HEK293 (cell line): ENCODE measurements around the gene CPEB3.

Experiments
- CTCF ChIA-PET: fragments of 350-600 bp; formaldehyde crosslinking; extraction: SDS; loops from one replicate; lab custom pipeline; 2021; ENCODE audit warnings: antibody characterized with exemption; lab: Yijun Ruan, JAX
- POLR2A ChIA-PET: fragments of 300-600 bp; formaldehyde crosslinking; extraction: SDS; loops from one replicate; lab custom pipeline; 2020; ENCODE audit warnings: antibody characterized with exemption, inconsistent platforms; lab: Yijun Ruan, JAX
- H3K27ac ChIP-seq: fragments of 200-500 bp; sonication (Bioruptor generic); 2 replicates; pipeline ENCODE4 v1.5.1; 2014; ENCODE audit warnings: low read depth, low read length, control low read depth, inconsistent platforms; ENCODE audit errors: extremely low read depth
- H3K36me3 ChIP-seq, 2 experiments: fragments of 200-500 bp in 1 of 2; sonication (Bioruptor generic) in 1 of 2; 1 replicate in 1 of 2; 2 replicates in 1 of 2; pipeline ENCODE4 v1.5.1; 2014 to 2017; ENCODE audit warnings: inconsistent platforms in 2 of 2, low read length in 2 of 2; ENCODE audit not compliant: control insufficient read depth in 2 of 2, insufficient read depth in 1 of 2
- H3K4me1 ChIP-seq: fragments of 200-500 bp; sonication (Bioruptor generic); 2 replicates; pipeline ENCODE4 v1.5.1; 2014; ENCODE audit warnings: mild to moderate bottlenecking, low read length, inconsistent platforms; ENCODE audit not compliant: control insufficient read depth, insufficient read depth
- H3K4me3 ChIP-seq: 2 replicates; pipeline ENCODE4 v1.5.1; 2011; ENCODE audit warnings: low read depth, mild to moderate bottlenecking, control low read depth, low read length, moderate library complexity
- H3K9me3 ChIP-seq: fragments of 200-500 bp; sonication (Bioruptor generic); 2 replicates; pipeline ENCODE4 v1.5.1; 2014; ENCODE audit warnings: low read depth, low read length, inconsistent platforms; ENCODE audit not compliant: control insufficient read depth, insufficient read depth
- GLIS2 ChIP-seq: fragments of 450-650 bp; formaldehyde crosslinking; IDR thresholded peaks from 2 replicates; pipeline ENCODE4 v1.5.1; 2016; ENCODE audit warnings: missing biosample characterization, missing genetic modification characterization
- KLF16 ChIP-seq: fragments of 450-650 bp; formaldehyde crosslinking; IDR thresholded peaks from 2 replicates; pipeline ENCODE4 v1.5.1; 2017; ENCODE audit warnings: missing biosample characterization, missing genetic modification characterization
- KLF7 ChIP-seq: fragments of 450-650 bp; formaldehyde crosslinking; IDR thresholded peaks from 2 replicates; pipeline ENCODE4 v1.5.1; 2016; ENCODE audit warnings: missing biosample characterization, missing genetic modification characterization, borderline replicate concordance
- MEIS1 ChIP-seq: sonication (generic); formaldehyde crosslinking; IDR thresholded peaks from 2 replicates; pipeline ENCODE4 v1.8.1; 2022; ENCODE audit warnings: missing genetic modification reagents, mild to moderate bottlenecking, borderline replicate concordance
- PRDM1 ChIP-seq: fragments of 450-650 bp; formaldehyde crosslinking; IDR thresholded peaks from 2 replicates; pipeline ENCODE4; 2016; ENCODE audit warnings: missing biosample characterization, missing genetic modification characterization
- ZBTB1 ChIP-seq: fragments of 450-650 bp; formaldehyde crosslinking; IDR thresholded peaks from 2 replicates; pipeline ENCODE4 v1.5.1; 2016; ENCODE audit warnings: missing biosample characterization, missing genetic modification characterization
- ZBTB6 ChIP-seq: fragments of 450-650 bp; formaldehyde crosslinking; IDR thresholded peaks from 2 replicates; pipeline ENCODE4 v1.5.1; 2017; ENCODE audit warnings: missing biosample characterization, missing genetic modification characterization
- ZEB2 ChIP-seq: fragments of 450-650 bp; formaldehyde crosslinking; IDR thresholded peaks from 2 replicates; pipeline ENCODE4 v1.5.1; 2016; ENCODE audit warnings: missing biosample characterization, missing genetic modification characterization
- ZNF112 ChIP-seq: fragments of 450-650 bp; formaldehyde crosslinking; IDR thresholded peaks from 2 replicates; pipeline ENCODE4 v1.5.0; 2017; ENCODE audit warnings: missing biosample characterization, missing genetic modification characterization
- ZNF133 ChIP-seq: fragments of 450-650 bp; formaldehyde crosslinking; IDR thresholded peaks from 2 replicates; pipeline ENCODE4 v1.5.1; 2016; ENCODE audit warnings: missing biosample characterization, missing genetic modification characterization
- ZNF169 ChIP-seq: fragments of 450-650 bp; formaldehyde crosslinking; IDR thresholded peaks from 2 replicates; pipeline ENCODE4 v1.5.1; 2016; ENCODE audit warnings: missing biosample characterization, missing genetic modification characterization
- ZNF175 ChIP-seq: fragments of 450-650 bp; formaldehyde crosslinking; IDR thresholded peaks from 2 replicates; pipeline ENCODE4 v1.5.1; 2016; ENCODE audit warnings: missing biosample characterization, missing genetic modification characterization
- ZNF202 ChIP-seq: fragments of 450-650 bp; formaldehyde crosslinking; IDR thresholded peaks from 2 replicates; pipeline ENCODE4 v1.5.1; 2016; ENCODE audit warnings: missing biosample characterization, missing genetic modification characterization, borderline replicate concordance
- ZNF239 ChIP-seq: fragments of 450-650 bp; formaldehyde crosslinking; IDR thresholded peaks from 2 replicates; pipeline ENCODE4 v1.5.1; 2016; ENCODE audit warnings: missing biosample characterization, missing genetic modification characterization
- ZNF335 ChIP-seq: fragments of 450-650 bp; formaldehyde crosslinking; conservative IDR thresholded peaks from 2 replicates; pipeline ENCODE4 v1.5.1; 2016; ENCODE audit warnings: missing biosample characterization, missing genetic modification characterization
- ZNF391 ChIP-seq: fragments of 450-650 bp; formaldehyde crosslinking; IDR thresholded peaks from 2 replicates; pipeline ENCODE4 v1.5.1; 2016; ENCODE audit warnings: low read depth, missing biosample characterization, missing genetic modification characterization, borderline replicate concordance
- ZNF768 ChIP-seq: fragments of 450-650 bp; formaldehyde crosslinking; IDR thresholded peaks from 2 replicates; pipeline ENCODE4 v1.5.1; 2018; ENCODE audit warnings: missing biosample characterization, mild to moderate bottlenecking, missing genetic modification characterization
- ZNF837 ChIP-seq: fragments of 450-650 bp; formaldehyde crosslinking; IDR thresholded peaks from 2 replicates; pipeline ENCODE4 v1.5.1; 2016; ENCODE audit warnings: missing biosample characterization, missing genetic modification characterization
- ZNF843 ChIP-seq: fragments of 450-650 bp; formaldehyde crosslinking; IDR thresholded peaks from 2 replicates; pipeline ENCODE4 v1.5.1; 2016; ENCODE audit warnings: missing biosample characterization, missing genetic modification characterization
- TF ChIP-seq, protein P1 (sequence below): fragments of 450-650 bp; formaldehyde crosslinking; IDR thresholded peaks from 2 replicates; pipeline ENCODE4 v1.5.1; 2016; ENCODE audit warnings: missing biosample characterization, missing genetic modification characterization
- TF ChIP-seq, protein P2 (sequence below): fragments of 450-650 bp; formaldehyde crosslinking; IDR thresholded peaks from 2 replicates; pipeline ENCODE4 v1.5.1; 2016; ENCODE audit warnings: missing biosample characterization, missing genetic modification characterization
- TF ChIP-seq, protein P3 (sequence below): fragments of 450-650 bp; formaldehyde crosslinking; IDR thresholded peaks from 2 replicates; pipeline ENCODE4 v1.5.1; 2016; ENCODE audit warnings: missing biosample characterization, missing genetic modification characterization

Gene CPEB3

GRCh38 chr10:92009445-92009844 lies 281.4 kb downstream of the CPEB3 start:
- no peak for TF ChIP-seq ZNF202 (tag by site-specific recombination)
- TF ChIP-seq PRDM1 (tag by site-specific recombination) = no peak
- no peak for TF ChIP-seq GLIS2
- no peak for TF ChIP-seq ZNF133 (tag by site-specific recombination)
- no peak for TF ChIP-seq ZNF239 (tag by site-specific recombination)
- TF ChIP-seq ZNF112 (tag by site-specific recombination) = no peak
- no peak for TF ChIP-seq ZBTB1 (tag by site-specific recombination)
- TF ChIP-seq ZNF391 (tag by site-specific recombination) = no peak
- no peak for TF ChIP-seq ZEB2
- no peak for TF ChIP-seq ZNF175 (tag by site-specific recombination)
- no peak for TF ChIP-seq KLF7 (tag by site-specific recombination)
- no peak for TF ChIP-seq ZNF169 (tag by site-specific recombination)
- TF ChIP-seq, protein P1, sequence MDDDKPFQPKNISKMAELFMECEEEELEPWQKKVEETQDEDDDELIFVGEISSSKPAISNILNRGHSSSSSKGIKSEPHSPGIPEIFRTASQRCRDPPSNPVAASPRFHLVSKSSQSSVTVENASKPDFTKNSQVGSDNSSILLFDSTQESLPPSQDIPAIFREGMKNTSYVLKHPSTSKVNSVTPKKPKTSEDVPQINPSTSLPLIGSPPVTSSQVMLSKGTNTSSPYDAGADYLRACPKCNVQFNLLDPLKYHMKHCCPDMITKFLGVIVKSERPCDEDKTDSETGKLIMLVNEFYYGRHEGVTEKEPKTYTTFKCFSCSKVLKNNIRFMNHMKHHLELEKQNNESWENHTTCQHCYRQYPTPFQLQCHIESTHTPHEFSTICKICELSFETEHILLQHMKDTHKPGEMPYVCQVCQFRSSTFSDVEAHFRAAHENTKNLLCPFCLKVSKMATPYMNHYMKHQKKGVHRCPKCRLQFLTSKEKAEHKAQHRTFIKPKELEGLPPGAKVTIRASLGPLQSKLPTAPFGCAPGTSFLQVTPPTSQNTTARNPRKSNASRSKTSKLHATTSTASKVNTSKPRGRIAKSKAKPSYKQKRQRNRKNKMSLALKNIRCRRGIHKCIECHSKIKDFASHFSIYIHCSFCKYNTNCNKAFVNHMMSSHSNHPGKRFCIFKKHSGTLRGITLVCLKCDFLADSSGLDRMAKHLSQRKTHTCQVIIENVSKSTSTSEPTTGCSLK (tag by site-specific recombination) = no peak
- no peak for TF ChIP-seq ZNF768 (tag by site-specific recombination)
- no peak for TF ChIP-seq ZNF335
- TF ChIP-seq, protein P2, sequence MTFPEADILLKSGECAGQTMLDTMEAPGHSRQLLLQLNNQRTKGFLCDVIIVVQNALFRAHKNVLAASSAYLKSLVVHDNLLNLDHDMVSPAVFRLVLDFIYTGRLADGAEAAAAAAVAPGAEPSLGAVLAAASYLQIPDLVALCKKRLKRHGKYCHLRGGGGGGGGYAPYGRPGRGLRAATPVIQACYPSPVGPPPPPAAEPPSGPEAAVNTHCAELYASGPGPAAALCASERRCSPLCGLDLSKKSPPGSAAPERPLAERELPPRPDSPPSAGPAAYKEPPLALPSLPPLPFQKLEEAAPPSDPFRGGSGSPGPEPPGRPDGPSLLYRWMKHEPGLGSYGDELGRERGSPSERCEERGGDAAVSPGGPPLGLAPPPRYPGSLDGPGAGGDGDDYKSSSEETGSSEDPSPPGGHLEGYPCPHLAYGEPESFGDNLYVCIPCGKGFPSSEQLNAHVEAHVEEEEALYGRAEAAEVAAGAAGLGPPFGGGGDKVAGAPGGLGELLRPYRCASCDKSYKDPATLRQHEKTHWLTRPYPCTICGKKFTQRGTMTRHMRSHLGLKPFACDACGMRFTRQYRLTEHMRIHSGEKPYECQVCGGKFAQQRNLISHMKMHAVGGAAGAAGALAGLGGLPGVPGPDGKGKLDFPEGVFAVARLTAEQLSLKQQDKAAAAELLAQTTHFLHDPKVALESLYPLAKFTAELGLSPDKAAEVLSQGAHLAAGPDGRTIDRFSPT (tag by site-specific recombination) = no peak
- no peak for TF ChIP-seq ZBTB6
- TF ChIP-seq ZNF843 (tag by site-specific recombination) = no peak
- Histone ChIP-seq H3K9me3 (no peaks in the 10 kb centered on the region), H3K27ac (no peak overlapping the region), H3K4me3 (no peak overlapping the region), H3K36me3 (peaks cover 29 to 50% of the 10 kb centered on the region in 2 experiments), H3K4me1 (no peaks in the 10 kb centered on the region)
- CTCF ChIA-PET = interaction anchor here (0.6 kb wide), 1 partner anchor 249 kb away, joined by 3 read pairs; no protein-coding TSS in a partner anchor
- POLR2A ChIA-PET = no interaction called here

GRCh38 chr10:92005978-92006377 lies 284.9 kb downstream of the CPEB3 start:
- POLR2A ChIA-PET = no interaction called here
- H3K4me1 ChIP-seq = no peaks in the 10 kb centered on the region

More at GRCh38 chr10:92005978-92006377, 284.9 kb downstream of the CPEB3 start:
- CTCF ChIA-PET = interaction anchor here (0.6 to 0.7 kb wide), 2 partner anchors 20 to 78 kb away, joined by 4 read pairs; no protein-coding TSS in a partner anchor
- no peak for TF ChIP-seq KLF16
- no peak for TF ChIP-seq ZNF837
- TF ChIP-seq, protein P3, sequence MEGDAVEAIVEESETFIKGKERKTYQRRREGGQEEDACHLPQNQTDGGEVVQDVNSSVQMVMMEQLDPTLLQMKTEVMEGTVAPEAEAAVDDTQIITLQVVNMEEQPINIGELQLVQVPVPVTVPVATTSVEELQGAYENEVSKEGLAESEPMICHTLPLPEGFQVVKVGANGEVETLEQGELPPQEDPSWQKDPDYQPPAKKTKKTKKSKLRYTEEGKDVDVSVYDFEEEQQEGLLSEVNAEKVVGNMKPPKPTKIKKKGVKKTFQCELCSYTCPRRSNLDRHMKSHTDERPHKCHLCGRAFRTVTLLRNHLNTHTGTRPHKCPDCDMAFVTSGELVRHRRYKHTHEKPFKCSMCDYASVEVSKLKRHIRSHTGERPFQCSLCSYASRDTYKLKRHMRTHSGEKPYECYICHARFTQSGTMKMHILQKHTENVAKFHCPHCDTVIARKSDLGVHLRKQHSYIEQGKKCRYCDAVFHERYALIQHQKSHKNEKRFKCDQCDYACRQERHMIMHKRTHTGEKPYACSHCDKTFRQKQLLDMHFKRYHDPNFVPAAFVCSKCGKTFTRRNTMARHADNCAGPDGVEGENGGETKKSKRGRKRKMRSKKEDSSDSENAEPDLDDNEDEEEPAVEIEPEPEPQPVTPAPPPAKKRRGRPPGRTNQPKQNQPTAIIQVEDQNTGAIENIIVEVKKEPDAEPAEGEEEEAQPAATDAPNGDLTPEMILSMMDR (tag by site-specific recombination) = no peak
- TF ChIP-seq MEIS1 (CRISPR knock-in tag) = no peak
- TF ChIP-seq ZNF202 (tag by site-specific recombination) = no peak
- H3K9me3 ChIP-seq = no peaks in the 10 kb centered on the region
- no peak overlapping the region for H3K27ac ChIP-seq
- peaks cover 28 to 39% of the 10 kb centered on the region in 2 experiments for H3K36me3 ChIP-seq
- H3K4me3 ChIP-seq = no peak overlapping the region
